ENCODE data around the gene KCNMB2.
"Not testable (repeated sequence)": the region's sequence is repeated elsewhere in the genome, so short reads cannot be mapped to it uniquely, and the experiment has no call there.

KCNMB2 gene

DNA sequence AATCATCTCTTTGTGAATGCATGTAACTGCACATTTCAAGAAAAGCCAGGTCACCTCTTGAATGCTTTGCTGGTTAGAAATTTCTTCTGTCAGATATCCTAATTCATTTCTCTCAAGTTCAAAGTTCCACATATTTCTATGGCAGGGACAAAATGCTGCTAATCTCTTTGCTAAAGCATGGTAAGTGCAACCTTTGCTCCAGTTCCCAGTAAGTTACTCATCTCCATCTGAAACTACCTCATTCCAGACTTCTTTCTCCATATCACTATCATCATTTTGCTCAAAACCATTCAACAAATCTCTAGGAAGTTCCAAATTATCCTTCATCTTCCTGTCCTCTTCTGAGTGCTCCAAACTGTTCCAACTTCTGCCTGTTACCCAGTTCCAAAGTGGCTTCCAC, 304.8 kb downstream of the KCNMB2 start:
- no peak for DNase-seq (ENCODE audit: extremely low spot score, insufficient read length, low read depth)
- no peak for FAIRE-seq

DNA sequence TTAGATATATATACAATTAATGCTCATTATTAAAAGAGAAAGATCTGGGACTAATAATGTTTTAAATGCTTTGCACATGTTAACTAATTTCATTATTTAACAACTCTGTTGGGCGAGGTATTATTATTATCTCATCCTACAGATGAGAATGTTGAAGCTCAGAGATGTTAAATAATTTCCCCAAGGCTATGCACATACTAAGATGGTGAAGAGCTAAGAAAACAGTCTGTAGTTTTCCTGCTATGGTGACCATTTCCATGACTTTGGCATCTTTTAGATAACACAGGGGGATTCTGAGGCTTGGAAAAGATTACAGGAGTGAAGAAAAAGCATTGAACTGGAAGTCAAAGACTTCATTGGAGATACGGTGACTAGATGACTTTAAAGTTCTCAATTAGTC, 308.7 kb downstream of the KCNMB2 start:
- FAIRE-seq (no peak), DNase-seq (ENCODE audit: extremely low spot score, insufficient read length, low read depth) (no peak)

DNA sequence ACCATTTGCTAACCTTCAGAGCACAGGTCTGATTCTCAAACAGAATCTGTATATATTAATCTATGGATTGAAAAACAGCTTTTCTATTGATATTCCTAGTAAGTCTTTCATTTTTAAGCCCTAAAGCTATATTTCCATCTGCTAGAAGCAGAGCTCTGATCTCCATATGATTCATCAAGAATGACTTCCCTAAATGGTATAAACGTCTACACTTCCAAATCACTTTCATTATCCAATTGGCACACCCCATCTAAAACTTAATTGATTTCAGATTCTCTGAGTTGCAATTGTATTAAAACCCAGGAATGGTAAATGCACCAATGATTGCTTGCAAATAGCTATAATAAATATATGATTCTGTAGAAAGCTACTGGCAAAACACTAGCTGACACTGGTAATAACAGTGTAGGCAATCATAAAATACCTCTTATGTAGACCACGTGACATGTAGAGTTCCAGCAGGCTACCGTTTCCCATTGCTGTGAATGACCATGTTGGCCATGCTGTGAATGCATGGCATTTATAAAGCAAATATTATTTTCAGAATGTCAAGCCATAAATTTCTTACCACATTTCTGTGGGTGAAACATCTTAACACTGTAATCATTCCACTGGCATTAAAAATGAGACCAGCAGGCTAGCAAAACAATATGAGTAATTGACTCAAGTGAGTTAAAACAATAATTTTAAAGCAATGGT, 309.3 kb downstream of the KCNMB2 start:
- DNase-seq (ENCODE audit: extremely low spot score, insufficient read length, low read depth) (no peak), FAIRE-seq (no peak)

DNA sequence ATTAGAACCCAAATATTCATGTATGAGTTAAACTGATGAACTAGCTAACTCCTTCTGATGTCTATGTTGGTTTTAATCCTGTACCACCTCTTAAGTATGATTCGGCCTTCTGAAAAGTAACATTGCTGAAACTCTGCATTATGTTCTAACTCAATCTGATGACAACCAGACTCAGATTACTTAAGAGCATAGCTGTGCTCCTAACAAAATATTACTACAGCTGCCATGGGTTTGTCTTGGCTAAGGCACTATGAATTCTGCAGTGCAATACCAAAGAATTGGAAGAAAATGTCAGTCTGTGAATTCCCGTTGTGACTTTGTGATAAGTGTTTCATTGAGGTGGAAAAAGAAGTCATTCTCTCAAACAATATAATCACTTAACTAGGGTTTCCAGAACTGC, 311.0 kb downstream of the KCNMB2 start:
- DNase-seq (ENCODE audit: extremely low spot score, insufficient read length, low read depth) (no peak), FAIRE-seq (no peak)

DNA sequence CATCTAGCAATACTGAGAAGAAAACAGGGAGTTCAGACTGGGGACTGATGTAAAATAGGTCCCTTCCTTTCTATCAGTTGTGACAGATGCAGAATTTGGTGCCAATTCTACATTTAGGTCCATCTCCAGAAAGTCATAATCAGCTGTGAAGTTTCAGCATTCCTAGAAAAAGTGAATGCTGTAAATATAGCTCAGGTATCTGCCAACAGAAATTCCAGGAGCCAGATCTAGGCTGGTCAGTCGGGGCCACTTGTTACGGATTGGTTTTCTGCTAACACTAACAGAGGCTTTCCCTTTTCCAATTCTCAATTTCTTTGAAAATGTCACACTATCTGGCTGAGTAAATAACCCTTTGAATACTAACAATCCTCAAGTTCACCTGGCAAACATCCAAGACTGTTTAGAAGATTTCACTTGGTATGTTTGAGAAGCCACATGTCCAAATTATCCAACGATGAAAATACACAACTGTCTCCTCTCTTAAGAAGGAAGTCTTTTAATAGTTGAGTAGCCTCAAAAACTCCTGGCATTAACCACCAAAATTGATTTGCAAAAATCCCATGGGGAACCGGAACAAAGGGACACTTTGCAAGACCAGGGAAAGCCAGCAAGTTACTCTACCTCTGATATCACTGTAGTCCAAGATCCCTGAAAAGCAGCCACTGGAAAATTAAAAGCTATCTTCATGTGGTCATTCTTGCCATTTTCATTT, 313.1 kb downstream of the KCNMB2 start:
- FAIRE-seq: no peak
- no peak for DNase-seq (ENCODE audit: extremely low spot score, insufficient read length, low read depth)

DNA sequence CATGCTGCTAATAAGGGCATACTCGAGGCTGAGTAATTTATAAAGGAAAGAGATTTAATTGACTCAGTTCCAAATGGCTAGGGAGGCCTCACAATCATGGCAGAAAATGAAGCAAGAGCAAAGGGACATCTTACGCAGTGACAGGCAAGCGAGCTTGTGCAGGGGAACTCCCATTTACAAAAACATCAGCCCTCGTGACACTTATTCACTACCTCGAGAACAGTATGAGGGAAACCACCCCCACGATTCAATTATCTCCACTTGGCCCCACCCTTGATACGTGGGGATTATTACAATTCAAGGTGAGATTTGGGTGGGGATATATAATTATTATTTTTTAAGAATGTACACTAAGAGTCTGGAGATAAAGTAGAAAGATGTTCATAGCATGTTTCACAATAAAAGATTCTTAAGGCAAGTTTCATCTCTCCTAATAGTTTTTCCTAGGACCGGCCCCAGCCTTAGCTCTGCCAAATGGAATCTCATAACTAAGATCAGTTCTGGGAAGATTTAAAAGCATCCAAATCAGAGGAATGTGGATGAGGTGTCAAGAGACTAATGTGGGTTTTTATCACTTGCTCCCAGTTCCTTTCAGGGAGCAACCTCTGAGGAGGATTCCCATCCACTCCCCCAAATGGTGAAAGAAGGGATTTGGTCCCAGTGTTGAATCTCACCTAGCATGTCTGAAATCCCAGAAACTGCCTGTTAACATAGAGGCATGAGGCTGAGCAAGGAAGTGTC, 314.4 kb downstream of the KCNMB2 start:
- no peak for DNase-seq (ENCODE audit: extremely low spot score, insufficient read length, low read depth)

DNA sequence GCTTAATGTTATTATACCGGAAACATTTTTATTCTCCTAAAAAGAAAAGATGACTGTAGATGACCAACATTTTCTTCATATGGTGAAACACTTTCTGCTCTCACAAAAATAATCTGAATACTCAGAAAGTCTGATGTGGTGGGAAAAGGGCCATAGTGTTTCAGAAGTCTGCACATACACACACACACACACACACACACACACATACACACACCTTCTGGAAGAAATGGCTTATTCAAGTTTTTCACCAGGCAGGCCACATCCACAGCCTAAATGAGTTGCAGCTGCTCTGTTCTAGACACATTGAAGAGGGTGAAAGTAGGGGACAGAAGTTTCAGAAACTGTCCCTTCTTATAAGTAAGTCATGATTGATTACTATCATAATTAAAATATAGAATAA, 315.3 kb downstream of the KCNMB2 start:
- FAIRE-seq (no peak), DNase-seq (ENCODE audit: extremely low spot score, insufficient read length, low read depth) (no peak)

More for the DNA sequence above, 314.4 kb downstream of the KCNMB2 start:
- no peak for FAIRE-seq

DNA sequence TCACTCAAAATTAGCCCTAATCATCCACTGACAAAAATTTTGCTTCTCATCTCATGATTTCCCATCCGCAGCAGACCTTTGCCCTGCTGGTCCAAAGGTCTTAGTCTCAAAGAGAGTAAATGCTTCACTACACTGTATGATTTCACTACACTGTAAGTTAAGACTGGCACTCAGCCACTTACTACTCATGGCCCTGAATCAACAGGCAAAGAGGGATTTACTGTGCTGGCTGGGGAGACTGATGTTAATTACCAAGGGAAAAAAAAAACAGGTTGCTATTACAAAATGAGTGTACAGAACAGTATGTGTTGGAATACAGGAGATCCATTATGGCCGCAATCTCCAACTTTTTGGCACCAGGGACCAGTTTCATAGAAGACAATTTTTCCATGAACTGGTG, 320.6 kb downstream of the KCNMB2 start:
- DNase-seq (ENCODE audit: extremely low spot score, insufficient read length, low read depth) (no peak), FAIRE-seq (no peak)

DNA sequence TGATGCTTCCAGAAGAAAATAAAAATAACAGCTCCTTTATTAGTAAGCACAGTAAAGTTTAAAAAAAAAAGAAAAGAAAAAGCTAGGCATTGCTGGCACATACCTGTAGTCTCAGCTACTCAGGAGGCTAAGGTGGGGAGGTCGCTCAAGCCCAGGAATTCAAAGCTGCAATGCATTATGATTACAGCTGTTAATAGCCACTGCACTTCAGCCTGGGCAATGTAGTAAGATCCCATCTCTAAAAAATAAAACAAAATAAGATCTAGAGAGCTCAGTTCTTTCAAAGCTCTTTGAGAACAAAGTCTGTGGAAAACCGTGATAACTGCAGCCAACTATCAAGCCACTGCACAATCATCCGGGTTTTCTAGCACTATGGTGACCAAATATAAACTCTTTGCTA, 323.1 kb downstream of the KCNMB2 start:
- DNase-seq (ENCODE audit: extremely low spot score, insufficient read length, low read depth) (no peak), FAIRE-seq (no peak)

DNA sequence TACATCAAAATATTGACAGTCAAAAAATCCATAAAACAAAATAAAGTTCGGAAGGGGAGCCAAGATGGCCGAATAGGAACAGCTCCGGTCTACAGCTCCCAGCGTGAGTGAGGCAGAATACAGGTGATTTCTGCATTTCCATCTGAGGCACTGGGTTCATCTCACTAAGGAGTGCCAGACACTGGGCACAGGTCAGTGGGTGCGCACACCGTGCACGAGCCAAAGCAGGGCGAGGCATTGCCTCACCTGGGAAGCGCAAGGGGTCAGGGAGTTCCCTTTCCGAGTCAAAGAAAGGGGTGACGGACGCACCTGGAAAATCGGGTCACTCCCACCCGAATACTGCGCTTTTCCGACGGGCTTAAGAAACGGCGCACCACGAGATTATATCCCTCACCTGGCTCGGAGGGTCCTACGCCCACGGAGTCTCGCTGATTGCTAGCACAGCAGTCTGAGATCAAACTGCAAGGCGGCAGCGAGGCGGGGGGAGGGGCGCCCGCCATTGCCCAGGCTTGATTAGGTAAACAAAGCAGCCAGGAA, 323.7 kb downstream of the KCNMB2 start:
- not testable (repeated sequence) for DNase-seq (ENCODE audit: extremely low spot score, insufficient read length, low read depth); FAIRE-seq

DNA sequence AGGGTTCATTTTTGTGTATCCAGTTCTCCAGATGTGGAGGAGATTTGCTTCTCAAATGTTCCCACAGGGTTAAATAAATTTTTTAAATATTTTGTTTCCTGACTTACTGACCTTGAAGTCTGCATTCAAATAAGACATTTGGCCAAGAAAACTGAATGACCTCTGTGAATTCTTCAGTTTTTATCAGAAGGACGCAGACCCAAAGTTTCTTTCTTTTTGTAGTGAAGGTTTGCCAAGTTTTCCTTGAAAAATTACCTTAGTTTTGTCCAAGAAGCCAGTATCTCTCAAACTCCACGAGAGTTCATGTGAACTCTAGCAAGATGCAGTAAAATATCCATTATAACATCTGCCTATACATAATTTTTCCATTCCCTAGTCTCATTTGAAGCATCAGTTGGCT, 332.4 kb downstream of the KCNMB2 start:
- DNase-seq (ENCODE audit: extremely low spot score, insufficient read length, low read depth) (no peak), FAIRE-seq (no peak)

DNA sequence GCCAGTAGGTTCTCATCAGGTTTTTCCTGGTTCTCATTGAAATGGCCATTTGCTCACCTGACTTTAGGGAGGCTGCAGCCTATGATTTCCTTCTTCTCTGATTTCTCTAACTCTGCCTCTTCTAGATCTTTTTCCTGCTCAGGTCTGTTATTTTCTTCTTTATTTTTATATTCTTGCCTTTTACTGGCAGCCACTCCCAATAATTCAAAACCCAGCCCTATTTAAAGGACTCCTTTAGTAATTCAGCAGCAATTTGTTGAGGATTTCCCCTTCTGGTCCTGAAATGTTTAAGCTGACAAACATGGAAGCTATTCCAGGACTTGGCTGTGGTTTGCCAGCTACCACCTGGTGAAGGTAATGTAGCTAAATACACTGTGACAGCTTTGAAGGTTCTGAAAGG, 333.8 kb downstream of the KCNMB2 start:
- DNase-seq (ENCODE audit: extremely low spot score, insufficient read length, low read depth) (no peak), FAIRE-seq (no peak)

DNA sequence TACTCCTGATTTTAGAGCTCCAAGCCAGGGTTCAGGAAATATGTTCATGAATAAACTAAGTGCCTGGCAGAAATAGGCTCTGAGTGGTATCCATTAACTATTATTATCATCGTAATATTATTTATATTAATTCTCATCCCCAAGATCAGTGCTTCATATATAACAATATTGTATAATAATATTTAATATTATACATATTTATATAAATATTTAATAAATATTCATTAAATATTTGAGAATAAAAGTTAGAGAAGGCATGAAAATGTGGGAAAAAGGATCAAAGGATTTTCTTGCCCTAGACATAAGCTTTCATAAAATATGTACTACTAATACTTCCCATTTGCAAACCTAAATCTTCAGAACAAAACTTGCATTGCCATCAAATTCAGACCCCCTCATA, 338.9 kb downstream of the KCNMB2 start:
- no peak for DNase-seq (ENCODE audit: extremely low spot score, insufficient read length, low read depth)
- no peak for FAIRE-seq

DNA sequence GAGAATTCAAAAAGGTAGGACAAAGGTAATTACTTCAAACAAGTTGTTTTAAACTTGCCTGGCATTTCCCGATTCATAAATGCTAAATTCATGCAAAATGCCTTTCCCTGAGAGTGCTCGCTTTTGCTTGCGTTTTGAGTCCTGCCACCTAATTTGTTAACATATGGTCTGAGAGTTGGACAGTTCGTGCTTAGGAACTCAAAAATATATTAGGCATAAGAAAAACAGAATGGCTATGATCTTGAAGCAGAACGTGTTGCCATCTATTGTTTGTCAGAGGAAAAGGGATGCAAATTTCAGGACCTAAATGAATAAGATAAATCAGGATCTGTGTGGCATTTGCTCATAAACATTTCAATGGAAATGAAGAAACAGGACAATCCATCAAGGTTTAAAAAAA, 339.6 kb downstream of the KCNMB2 start:
- no peak for DNase-seq (ENCODE audit: extremely low spot score, insufficient read length, low read depth)
- no peak for FAIRE-seq

DNA sequence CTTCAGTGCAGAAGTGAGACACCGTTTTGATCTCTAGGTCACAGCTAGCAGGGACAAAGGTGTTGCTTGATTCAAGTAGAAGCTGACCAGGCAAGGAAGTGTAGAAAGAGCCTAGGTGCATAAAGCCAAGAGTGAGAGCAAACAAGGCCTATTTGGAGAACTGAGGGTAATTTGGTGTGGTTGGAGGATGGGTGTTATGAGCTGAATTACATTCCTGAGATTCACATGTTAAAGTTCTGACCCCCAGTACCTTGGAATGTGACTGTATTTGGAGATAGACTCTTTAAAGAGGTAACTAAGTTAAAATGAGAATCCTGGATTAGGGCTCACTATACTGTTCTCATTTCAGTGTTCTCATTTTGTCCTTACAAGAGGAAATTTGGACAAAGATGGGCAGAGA, 344.0 kb downstream of the KCNMB2 start:
- no peak for DNase-seq (ENCODE audit: extremely low spot score, insufficient read length, low read depth)
- no peak for FAIRE-seq

Data from GM18507 (cell line).